Stimulated activated CD8-positive, alpha-beta memory T cell treated with anti-CD3 and anti-CD28 coated beads, Interleukin-12 subunit alpha, Interleukin-12 subunit beta, amount 100 ng/mL, for 24 hours (primary cell): ENCODE data around the gene ANXA6.

Experiments used
- DNase-seq: peaks from one replicate; pipeline ENCODE4 v3.0.0-alpha.2; 2020; ENCODE audit errors: extremely low read depth

The ANXA6 gene

DNA sequence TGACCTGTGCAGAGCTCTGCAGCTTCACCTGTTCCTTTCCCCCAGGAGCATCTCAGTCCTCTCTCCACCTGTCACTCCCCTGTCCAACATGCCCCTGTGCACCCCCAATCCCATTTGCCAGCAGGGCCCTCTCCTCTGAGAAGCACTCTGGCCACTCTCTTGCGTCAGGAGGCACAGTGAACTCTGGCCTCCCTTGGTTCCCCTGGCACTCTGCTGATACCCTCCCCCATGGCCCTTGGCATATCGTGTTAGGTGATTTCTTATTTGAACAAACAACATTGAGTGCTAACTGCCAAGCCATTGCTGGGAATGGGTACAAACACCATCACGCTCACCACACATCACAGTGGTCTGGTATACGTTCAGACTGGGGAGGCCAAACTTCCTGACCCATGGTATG is 55.8 kb downstream of the ANXA6 start:
- no peak for DNase-seq

DNA sequence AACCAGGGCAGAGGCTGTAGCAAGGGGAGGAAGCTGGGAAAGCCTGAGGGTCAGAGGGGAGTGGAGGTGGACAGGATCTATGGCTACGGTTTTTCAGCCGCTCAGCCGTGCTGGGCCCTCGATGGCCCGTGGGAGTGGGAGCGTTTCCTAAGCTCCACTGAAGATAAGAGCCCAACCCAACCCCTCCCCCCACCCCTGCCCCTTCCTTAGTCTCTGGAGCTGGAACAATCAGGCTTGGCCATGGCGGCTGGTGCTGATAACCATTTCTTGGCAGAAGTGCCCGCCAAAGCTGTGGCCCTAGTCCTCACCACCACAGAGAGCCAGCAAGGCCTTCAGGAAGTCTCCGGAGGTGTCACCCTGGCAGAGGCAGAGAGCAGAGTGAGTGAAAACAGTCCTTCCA is 56.4 kb downstream of the ANXA6 start:
- no peak for DNase-seq

DNA sequence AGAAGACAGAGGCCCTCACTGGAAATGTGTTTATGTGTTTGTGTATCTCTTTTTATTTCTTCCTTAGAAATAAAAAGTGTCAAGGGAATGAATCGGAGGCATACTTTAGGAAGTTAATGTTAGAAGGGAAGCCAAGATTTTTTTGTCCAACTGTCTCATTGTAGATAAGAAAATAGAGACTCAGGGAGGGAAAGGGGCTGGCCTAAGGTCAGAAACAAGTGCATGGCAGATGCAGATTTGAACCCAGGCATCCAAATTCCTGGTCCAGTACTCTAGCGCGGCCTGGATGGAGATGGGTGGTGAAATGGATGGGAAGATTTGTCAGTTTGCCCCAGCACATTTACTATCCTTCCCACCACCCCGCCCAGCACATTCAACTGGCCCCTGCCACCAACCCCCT is 56.9 kb downstream of the ANXA6 start:
- DNase-seq = no peak

DNA sequence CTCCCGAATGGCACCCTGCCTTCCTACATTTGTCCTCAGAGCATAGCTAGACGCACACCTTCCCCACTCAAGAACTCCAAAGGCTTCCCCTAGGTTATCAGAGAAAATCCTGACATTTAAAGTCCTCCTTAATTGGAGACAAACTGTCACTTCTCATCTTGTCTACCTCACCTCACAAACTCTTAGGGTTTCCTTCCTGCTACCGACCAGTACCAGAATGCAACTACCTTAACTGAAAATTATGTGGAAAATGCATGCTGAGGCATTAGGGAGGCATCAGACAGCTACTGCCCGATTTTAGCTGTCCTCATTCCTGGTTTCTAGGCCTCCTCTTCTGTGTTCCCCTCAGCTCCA is 58.8 kb downstream of the ANXA6 start:
- DNase-seq = no peak

DNA sequence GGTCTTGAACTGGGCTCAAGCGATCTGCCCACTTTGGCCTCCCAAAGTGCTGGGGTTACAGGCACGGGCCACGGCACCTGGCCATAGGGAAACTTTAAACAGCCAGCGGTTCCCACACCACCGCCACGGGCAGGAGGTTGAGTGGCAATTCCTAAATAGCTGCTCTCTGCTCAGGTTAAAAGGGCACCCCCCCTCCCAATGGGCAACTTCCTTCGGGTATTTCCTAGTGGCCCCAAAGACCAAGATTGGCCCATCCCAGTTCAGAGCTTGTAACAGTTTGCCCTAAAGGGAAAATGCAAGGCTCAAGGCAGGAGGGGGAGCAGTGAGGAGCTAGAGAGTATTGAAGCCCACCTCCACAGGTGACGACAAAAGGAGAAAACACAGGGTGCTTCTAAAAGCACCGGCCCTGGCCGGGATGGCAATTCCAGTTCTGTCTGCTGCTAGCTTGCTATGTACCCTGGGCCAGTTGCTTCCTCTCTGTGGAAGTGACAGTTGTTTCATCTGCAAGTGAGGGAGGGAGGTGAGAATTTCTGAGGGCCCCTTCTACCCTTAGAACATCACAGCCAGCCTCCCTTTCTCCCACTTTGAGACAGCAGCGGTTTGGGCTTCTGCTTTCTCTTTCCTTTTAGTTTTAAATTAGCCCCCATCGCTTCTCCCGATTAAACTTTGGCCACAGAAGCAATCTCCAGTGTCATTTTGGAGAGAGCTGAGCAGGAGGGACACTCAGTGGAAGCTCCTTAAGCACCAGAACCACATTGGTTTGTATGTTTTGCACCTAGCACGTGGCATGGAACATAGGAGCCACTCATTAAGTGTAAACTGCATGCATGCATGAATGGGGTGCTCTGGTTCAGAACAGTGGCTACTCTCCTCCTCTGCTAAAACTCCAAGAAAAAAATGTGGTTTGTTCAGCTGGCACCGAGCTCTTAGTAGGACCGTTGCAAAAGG is 59.5 kb downstream of the ANXA6 start:
- no peak for DNase-seq

DNA sequence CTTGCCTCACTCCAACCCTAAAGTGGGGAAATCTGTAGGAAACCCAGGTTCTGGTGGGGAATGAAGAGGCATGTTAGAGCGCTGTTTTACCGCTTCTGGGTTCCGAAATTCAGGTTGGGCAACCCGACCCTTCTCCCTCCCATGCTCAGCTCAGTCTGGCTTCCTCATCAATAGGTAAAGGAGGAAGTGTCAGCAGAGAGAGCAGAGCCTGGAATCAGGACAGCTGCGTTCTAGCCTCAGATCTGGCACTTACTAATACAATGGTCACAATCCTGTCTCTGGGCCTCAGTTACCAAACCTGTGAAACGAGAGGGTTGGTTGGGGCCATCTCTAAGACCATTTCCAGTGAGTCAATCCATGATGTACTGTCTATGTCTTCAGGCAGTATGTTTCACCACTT is 60.5 kb downstream of the ANXA6 start:
- DNase-seq = no peak

DNA sequence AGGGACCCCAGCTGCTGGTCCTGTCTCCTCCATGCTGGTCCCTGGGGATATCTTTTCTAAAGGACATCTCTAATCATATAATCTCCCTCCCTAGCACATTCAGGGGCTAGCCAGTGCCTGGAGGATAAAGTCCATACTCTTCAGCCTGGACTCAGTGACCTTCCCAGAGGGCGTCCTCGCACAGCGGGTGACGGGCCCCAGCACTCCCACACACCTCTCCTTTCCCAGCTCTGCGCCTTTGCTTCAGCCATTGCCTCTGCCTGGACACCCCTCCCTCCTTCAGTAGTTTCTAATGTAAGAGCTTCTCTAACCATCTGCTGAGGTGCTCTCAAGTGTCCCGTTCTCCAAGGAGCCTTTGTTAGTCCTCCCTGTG is 61.6 kb downstream of the ANXA6 start:
- no peak for DNase-seq

DNA sequence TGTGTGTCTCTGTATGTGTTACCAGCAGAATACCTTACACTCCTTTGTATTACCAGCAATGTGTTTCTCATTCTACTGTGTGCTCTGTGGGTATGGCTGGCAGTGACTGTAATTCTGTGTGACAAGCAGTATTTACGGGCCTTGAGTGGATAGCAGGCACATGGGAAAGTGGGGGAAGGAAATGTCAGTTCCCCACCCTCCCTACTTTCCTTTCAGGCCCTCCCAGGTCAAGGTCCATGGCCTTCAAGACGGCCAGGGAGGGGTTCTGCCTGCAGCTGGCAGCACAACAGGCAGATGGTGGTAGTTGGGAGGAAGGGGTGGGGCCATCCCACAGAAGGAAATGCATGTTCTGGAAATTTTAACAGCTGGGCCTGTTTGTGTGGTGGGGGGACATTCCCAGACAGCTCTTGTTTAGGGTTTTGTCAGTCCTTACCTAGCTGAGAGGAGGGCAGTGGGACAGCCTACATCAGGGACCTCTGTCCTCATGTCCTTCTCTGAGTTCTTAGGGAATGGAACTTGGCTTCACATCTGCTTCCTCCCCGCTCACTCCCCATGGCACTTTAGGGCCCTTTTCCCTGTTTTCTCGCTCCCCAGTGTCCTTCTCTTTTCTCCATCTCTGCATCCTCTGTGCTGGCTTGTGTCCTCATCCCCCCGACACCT is 62.1 kb downstream of the ANXA6 start:
- DNase-seq = no peak

DNA sequence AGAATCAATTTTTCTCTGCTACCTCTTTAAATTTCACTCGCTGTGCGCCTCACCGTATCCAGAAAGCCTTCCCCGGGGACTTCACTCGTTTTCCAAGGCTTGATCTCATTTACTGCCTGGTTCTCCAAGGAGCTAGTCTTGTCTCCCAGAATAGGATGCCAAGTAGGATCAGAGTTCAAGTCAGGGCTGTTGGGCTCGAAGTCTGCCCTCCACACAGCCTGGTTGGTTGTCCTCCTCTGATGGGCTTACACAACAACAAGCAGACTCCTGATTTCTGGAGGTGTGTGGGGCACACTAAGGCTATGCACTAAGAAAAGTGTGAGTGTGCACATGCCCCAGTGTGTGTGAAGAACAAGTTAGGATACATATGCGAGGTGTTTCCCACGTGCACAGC is 62.7 kb downstream of the ANXA6 start:
- no peak for DNase-seq

DNA sequence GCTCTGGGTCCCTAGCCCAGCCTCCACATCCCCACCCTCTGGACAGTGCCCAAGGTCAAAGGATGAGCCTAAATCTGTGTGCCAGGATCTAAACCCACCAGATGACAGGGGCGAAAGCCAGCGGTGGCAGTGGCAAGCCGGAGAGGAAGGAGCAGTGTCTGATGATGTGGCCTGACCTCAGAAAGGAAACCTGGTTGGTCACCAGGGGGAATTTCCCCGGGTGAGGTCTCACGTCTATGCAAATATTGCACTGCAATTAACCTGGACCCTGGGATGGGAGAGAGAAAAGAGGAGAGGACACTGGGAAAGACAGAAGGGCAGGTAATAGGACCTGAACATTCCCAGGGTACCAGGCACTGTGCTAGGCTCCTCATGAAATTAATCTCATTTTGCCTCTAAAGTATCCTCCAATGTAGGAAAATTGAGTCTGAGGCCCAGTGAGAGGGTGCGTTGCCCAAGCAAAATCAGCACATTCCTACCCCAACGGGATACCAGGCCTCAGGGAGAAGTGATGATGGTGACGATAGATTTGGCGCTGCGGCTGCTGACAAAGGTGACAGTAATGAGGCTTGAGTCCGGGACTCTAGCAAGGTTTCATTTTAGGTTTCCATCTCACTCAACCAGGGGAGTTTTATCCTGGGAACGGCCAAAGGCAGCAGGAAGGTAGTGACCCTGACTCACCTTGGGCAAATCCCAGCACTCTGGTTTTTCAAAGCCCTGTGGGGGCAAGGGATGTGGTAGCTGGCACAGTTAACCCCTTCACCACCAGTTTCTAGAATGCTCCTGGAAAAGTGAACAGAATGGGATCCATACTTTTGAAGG is 63.3 kb downstream of the ANXA6 start:
- no peak for DNase-seq

DNA sequence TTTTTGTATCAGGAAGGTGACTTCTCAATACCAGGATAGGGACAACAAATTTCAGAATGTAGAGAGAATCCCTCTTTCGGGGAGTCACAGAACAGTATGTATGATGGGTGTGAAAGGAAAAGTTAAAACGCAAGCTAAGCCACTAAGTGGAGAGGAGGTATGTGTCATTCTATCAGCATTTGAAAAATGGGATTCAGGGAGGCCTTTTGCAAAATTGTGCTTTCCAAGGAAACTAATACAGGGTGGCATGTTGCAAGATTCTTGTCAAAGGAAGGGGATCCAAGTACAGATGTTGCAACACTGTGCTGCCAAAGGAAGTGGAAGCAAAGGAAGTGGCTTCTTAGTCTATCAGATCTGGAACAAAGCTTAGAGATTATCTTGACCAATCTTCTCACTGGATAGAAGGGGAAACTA is 64.1 kb downstream of the ANXA6 start:
- DNase-seq = no peak

DNA sequence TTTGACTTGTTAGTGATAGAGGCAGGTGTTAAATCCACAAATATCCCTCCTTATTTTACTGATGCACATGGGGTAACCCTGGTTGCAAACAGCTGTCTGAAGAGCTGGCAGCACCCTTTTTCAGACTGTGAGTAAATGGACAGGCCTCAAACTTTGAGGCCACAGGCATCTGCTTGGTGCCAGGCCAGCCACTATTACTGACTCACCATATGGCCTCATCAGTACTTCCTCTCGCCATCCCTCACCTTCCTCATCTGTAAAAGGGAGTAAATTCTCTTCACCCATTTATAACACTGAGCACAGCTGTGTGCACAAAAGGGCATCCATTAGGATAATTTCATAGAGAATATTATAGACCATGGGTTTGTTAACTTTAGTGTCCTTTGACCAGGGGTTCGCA is 64.8 kb downstream of the ANXA6 start:
- DNase-seq = no peak

DNA sequence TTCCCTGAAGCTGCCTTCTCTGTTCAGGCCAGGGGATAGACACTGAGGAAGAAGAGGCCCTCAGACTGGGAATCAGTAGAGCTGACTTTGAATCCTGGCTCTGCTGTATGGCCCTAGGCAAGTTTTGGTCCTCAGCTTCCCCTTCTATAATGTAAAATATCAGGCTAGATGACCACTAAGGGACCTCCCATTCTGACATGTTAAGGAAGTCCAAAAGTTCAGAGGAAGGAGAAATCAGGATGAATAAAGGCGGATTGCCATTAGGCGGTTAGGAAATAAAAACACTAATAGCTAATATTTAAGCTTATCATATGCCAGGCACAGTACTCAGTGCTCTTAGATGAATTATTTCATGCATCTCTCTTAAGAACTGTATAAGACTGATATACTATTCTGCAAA is 67.9 kb downstream of the ANXA6 start:
- DNase-seq = no peak

DNA sequence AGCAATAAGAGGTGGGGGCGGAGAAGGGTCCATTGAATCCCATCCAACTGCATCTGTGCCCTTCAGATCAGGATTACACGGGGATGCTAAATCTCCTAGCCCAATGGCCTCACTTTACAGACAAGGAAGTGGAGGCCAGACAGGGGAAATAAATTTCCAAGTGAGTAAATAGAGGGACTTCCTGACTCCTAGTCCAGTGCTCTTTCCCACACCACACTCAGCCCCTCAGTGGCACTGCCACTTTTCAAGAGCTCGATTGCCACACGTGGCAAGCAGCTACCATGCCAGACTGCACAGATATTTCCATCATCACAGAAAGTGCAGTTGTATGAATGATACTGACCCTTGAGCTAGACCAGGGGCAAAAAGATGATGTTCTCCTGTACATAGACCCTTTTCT is 68.6 kb downstream of the ANXA6 start:
- DNase-seq = no peak

DNA sequence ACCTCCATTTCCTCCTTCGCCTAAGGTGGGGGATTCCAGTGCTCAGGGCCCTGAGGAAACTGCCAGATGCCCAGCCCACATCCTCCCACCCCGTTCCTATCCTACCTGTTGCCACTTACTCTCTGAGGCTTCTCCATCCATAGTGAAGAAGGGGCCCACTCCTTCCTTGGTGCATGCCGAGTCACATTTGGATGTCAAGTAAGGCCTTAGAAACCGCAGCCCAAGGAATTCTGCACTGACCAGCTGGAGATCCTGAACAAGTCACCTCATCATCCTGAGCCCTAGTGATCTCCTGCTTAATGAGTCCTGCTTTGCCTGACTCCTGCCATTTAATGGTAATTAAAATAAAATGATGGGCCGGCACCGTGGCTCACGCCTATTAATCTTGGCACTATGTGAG is 70.1 kb downstream of the ANXA6 start:
- DNase-seq = no peak

DNA sequence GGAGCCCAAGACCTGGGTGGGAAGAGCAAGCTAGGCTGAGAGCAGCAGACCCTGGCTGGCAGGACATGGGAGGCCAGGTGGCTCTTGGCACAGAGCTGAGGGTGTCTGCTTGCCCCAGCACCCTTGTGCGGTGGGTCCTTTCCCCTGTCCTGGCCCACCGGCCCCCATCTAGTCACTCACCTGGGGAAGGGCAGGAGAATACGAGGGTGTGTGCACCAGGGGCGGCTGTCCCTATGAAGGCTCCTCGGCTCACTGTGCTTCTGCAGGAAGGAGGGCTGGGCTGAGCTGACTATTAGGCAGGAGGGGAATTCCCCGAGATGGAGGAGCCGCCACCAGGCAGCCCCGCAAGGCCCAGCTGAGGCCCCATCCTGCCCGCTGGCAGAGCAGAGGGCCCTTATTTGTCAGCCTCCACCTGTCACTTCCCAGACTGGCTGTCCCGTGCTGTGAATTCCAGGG is 70.6 kb downstream of the ANXA6 start:
- no peak for DNase-seq

DNA sequence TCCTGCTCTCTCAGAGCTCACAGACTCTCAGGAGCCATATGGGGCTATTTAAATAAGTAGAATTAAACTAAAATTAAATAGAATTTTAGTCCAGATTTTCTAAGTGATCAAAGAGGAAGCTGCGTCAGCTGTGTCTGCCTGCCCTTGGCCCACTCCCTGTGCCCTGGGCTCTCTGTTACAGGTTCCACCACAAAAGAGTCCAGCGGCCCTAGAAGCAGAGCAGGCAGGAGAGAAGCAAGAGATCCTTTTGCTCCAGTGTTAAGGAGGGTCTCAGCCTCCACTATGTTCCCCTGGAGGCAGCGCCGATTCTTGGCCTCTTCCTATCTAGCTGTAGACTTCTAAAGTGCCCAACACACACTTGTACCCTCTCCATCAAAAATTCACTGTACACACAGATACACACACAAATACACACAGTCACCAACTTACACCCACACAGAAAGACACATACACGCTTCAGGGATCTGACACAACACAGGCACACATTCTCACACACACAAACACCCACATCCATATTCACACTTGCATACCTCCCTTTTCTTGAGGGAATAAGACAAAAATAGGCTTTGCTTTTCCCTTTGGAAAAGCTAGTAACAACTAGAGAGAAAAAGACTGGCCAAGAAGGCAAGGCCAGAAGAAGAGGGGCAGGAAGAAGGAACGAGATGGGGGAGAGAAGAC is 71.2 kb downstream of the ANXA6 start:
- no peak for DNase-seq

DNA sequence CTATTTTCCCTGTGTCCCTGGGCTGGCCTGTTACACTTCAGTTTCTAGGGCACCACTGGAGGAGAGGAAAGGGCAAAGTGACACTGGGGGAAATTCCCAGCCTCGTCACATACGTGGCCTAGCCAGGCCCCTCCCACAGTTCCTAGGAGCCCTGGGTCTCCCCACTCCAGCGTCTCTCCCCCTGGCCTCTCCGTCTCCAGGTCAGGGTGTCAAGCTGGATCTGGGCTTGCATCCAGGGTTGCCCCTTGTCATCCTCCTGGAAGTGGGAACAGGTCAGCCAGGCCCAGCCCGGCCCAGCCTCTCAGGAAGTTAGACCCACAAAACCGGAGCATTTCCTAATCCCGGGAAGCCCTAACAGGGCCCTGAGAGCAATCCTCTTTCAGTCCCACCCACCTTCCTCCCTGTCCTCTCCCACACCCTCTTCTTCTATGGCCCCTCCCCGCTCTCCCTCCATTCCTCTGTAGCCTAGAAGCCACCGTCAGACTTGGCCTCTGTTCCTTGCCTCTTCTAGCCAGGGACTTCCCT is 72.0 kb downstream of the ANXA6 start:
- DNase-seq = no peak

DNA sequence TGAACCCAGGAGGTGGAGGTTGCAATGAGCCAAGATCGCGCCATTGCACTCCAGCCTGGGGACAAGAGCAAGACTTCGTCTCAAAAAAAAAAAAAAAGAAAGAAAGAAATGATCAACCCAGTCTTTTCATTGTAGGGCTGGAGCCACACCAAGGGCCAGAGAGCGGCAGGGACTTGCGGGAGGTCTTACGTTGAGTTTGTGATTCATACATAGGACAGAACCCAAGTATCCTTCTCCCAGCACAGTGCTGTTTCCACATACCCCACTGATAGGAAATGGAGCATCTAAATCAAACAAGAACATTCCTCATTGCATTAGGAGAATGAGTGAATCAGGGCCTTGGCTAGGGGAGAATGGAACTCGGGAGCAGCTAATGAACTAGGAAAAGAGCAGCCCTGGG is 73.2 kb downstream of the ANXA6 start:
- DNase-seq = no peak

DNA sequence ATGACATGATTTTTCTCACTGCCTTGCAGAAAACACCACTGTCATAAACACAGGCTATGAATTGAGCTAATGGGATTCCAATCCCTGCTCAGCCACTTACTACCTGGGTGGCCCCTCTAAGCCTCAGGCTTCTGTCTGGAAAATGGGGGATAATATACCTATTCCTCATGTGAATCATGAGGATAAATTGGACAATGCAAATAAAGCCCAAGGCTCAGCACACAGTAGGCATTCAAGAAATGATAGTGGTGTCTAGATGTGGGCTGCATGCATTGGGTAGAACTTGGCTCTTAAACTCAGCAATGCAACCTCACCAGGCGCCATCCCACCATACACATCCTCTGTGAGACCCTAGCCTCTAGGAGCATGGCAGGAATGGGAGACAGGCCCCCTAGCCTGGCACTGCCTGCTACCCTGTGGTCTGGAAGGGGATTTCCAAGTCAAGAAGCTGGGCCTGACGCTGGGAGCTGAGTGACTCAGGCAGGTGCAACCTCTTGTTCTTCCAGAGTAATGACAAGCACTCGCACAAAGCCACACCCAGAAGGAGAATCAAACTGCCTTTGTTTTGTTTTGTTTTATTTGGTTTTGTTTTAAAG is 74.4 kb downstream of the ANXA6 start:
- no peak for DNase-seq

DNA sequence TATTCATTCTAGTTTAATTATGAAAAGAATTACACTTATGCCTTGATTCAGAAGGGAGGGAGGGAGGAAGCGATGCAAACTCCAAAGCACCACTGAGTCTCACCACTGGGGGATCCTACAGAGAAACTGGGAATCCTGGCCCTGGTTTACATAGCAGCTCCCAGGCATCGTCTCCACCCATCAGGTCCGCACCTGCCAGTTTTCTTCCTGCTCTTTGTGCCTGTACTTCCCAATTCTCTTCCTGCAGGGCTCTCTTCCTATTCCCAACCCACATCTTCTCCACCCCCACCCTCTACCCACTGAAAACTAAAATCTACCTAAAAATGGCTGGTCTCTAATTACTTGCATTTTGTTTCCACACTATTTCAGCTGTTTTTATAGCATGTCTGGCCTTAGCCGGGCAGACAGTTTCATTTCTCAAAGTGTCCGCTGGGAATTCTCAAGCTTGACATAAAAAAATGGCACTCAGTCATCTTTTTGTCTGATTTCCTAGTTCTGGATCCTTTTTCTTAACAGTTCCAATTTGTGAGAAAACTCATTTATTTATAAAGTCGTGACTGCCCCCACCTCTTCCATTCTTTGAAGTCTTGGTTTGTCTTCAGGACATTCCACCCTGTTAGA is 75.2 kb downstream of the ANXA6 start:
- DNase-seq = no peak
